ENCODE results near the gene IL23R. TPM values are rescaled to one million over a fixed set of nuclear protein-coding genes. Genes with fewer than 3 reads are reported as not detected.

IL23R gene
- total RNA-seq, 4 donors from 2014 or later, result 1.6 TPM; not detected in 3

- Histone ChIP-seq H3K9me3 (no peaks in the 10 kb centered on the region), H3K36me3 (no peaks in the 10 kb centered on the region), H3K4me1 (no peaks in the 10 kb centered on the region), H3K4me3 (no peak overlapping the region), H3K27me3 (no peaks in the 10 kb centered on the region), H3K27ac (no peak overlapping the region)
- DNase-seq, result no peak
- TF ChIP-seq POLR2A (IDR thresholded peaks at IDR 0.05), result no peak
- no peak for TF ChIP-seq CTCF (IDR thresholded peaks at IDR 0.05)
Observed at GRCh38 chr1:67241200-67241746, 75.0 kb downstream of the IL23R start.

GRCh38 chr1:67242016-67242415 lies 75.8 kb downstream of the IL23R start:
- Histone ChIP-seq H3K4me1 (no peaks in the 10 kb centered on the region), H3K27me3 (no peaks in the 10 kb centered on the region), H3K36me3 (no peaks in the 10 kb centered on the region), H3K4me3 (no peak overlapping the region), H3K9me3 (no peaks in the 10 kb centered on the region), H3K27ac (no peak overlapping the region)
- no peak for DNase-seq
- no peak for TF ChIP-seq POLR2A (IDR thresholded peaks at IDR 0.05)
- no peak for TF ChIP-seq CTCF (IDR thresholded peaks at IDR 0.05)

GRCh38 chr1:67250051-67250653 lies 83.9 kb downstream of the IL23R start:
- H3K36me3 ChIP-seq, result no peaks in the 10 kb centered on the region
- H3K4me1 ChIP-seq, result no peaks in the 10 kb centered on the region
- TF ChIP-seq POLR2A (IDR thresholded peaks at IDR 0.05), result no peak
- TF ChIP-seq CTCF (IDR thresholded peaks at IDR 0.05), result no peak
- H3K9me3 ChIP-seq, result peaks cover 0 to 11% (median 0%) of the 10 kb centered on the region in 4 donors
- H3K27ac ChIP-seq, result no peak overlapping the region
- H3K27me3 ChIP-seq, result no peaks in the 10 kb centered on the region
- no peak overlapping the region for H3K4me3 ChIP-seq
- no peak for DNase-seq

- TF ChIP-seq POLR2A (IDR thresholded peaks at IDR 0.05) (no peak), CTCF (IDR thresholded peaks at IDR 0.05) (no peak)
- Histone ChIP-seq H3K4me3 (no peak overlapping the region), H3K27ac (no peak overlapping the region), H3K4me1 (no peaks in the 10 kb centered on the region), H3K9me3 (no peaks in the 10 kb centered on the region), H3K27me3 (no peaks in the 10 kb centered on the region), H3K36me3 (no peaks in the 10 kb centered on the region)
- DNase-seq, result no peak
Observed at GRCh38 chr1:67256291-67257172, 90.3 kb downstream of the IL23R start.

GRCh38 chr1:67257173-67257535 lies 90.9 kb downstream of the IL23R start:
- H3K4me1 ChIP-seq, result no peaks in the 10 kb centered on the region
- H3K4me3 ChIP-seq, result no peak overlapping the region
- no peaks in the 10 kb centered on the region for H3K9me3 ChIP-seq
- no peaks in the 10 kb centered on the region for H3K27me3 ChIP-seq
- no peak for DNase-seq
- no peak overlapping the region for H3K27ac ChIP-seq
- H3K36me3 ChIP-seq, result no peaks in the 10 kb centered on the region
- TF ChIP-seq CTCF (IDR thresholded peaks at IDR 0.05) (no peak), POLR2A (IDR thresholded peaks at IDR 0.05) (no peak)
